ENCODE measurements around the gene CDH1. TPM values are rescaled to one million over a fixed set of nuclear protein-coding genes. Genes with fewer than 3 reads are reported as not detected.

CDH1 gene
- total RNA-seq, 2 experiments from 2014 or later = 0.16 to 0.54 TPM

GRCh38 chr16:68873635-68874471 is 136.8 kb downstream of the CDH1 start:
- ChIA-PET POLR2A (no interaction called here), CTCF (no interaction called here)
- intact Hi-C loops (cut with micrococcal nuclease) = no loop called here
- Mint-ChIP-seq H3K27ac (no peak overlapping the region), H3K4me3 (no peak overlapping the region), H3K36me3 (ENCODE audit: low read depth) (peaks cover 42% of the 10 kb centered on the region), H3K27me3 (no peaks in the 10 kb centered on the region), H3K9me3 (no peaks in the 10 kb centered on the region), H3K4me1 (ENCODE audit: low read depth) (no peaks in the 10 kb centered on the region)
- TF ChIP-seq CTCF (IDR thresholded peaks at IDR 0.05) = no peak
- DNase-seq (no peak), ATAC-seq (no peak)

- TF ChIP-seq CTCF (IDR thresholded peaks at IDR 0.05) = no peak
- H3K4me3 Mint-ChIP-seq = no peak overlapping the region
- H3K36me3 Mint-ChIP-seq (ENCODE audit: low read depth) = peaks cover 34% of the 10 kb centered on the region
- ATAC-seq (no peak), DNase-seq (no peak)
- H3K27me3 Mint-ChIP-seq = no peaks in the 10 kb centered on the region
- H3K27ac Mint-ChIP-seq = no peak overlapping the region
- POLR2A ChIA-PET = no interaction called here
- no peaks in the 10 kb centered on the region for H3K9me3 Mint-ChIP-seq
- intact Hi-C loops (cut with micrococcal nuclease) = no loop called here
- H3K4me1 Mint-ChIP-seq (ENCODE audit: low read depth) = no peaks in the 10 kb centered on the region
- CTCF ChIA-PET = no interaction called here
Measured at GRCh38 chr16:68875871-68876270, 138.8 kb downstream of the CDH1 start.

GRCh38 chr16:68883685-68884084 is 146.6 kb downstream of the CDH1 start:
- no peaks in the 10 kb centered on the region for H3K4me1 Mint-ChIP-seq (ENCODE audit: low read depth)
- POLR2A ChIA-PET = no interaction called here

GRCh38 chr16:68884401-68884800 is 147.3 kb downstream of the CDH1 start:
- peaks cover 20% of the 10 kb centered on the region for H3K36me3 Mint-ChIP-seq (ENCODE audit: low read depth)
- H3K4me1 Mint-ChIP-seq (ENCODE audit: low read depth) = no peaks in the 10 kb centered on the region
- TF ChIP-seq CTCF (IDR thresholded peaks at IDR 0.05) = no peak
- ChIA-PET POLR2A (no interaction called here), CTCF (no interaction called here)
- DNase-seq = no peak
- intact Hi-C loops (cut with micrococcal nuclease) = no loop called here
- no peaks in the 10 kb centered on the region for H3K27me3 Mint-ChIP-seq
- no peak overlapping the region for H3K27ac Mint-ChIP-seq
- no peaks in the 10 kb centered on the region for H3K9me3 Mint-ChIP-seq
- no peak for ATAC-seq
- H3K4me3 Mint-ChIP-seq = no peak overlapping the region

More at GRCh38 chr16:68883685-68884084, 146.6 kb downstream of the CDH1 start:
- Mint-ChIP-seq H3K4me3 (no peak overlapping the region), H3K27ac (no peak overlapping the region), H3K36me3 (ENCODE audit: low read depth) (peaks cover 20% of the 10 kb centered on the region), H3K9me3 (no peaks in the 10 kb centered on the region), H3K27me3 (no peaks in the 10 kb centered on the region)
- DNase-seq (no peak), ATAC-seq (no peak)
- intact Hi-C loops (cut with micrococcal nuclease) = no loop called here
- TF ChIP-seq CTCF (IDR thresholded peaks at IDR 0.05) = no peak
- CTCF ChIA-PET = no interaction called here

Other genes starting within 250 kb of the CDH1 start
- 10 to 100 TPM; 27.6 to 32.6 TPM for gene ZFP90, start 198.0 kb upstream of the CDH1 start, total RNA-seq
- gene CDH3, start 92.0 kb upstream of the CDH1 start, total RNA-seq = 1 to 10 TPM in 1 of 2 experiments, under 1 TPM in 1; 0.65 to 2.1 TPM
- 10 to 100 TPM; 23.0 to 27.0 TPM for gene TANGO6, start 106.2 kb downstream of the CDH1 start, total RNA-seq

Measured in activated CD8-positive, alpha-beta T cell treated with anti-CD3 and anti-CD28 coated beads for 36 hours (primary cell).